CD4-positive, alpha-beta T cell treated with Interleukin-6 at 100 ng/mL for 8 hours (primary cell): ENCODE measurements around the gene SPNS3.

Source experiments
- DNase-seq: peaks from one replicate; pipeline ENCODE4 v3.0.0-alpha.2; 2020; ENCODE audit warnings: mixed read lengths, low spot score

Gene SPNS3

GRCh38 chr17:4488989-4489595, 55.4 kb downstream of the SPNS3 start:
- DNase-seq = no peak

GRCh38 chr17:4490109-4490591, 56.4 kb downstream of the SPNS3 start:
- DNase-seq = no peak

GRCh38 chr17:4490637-4491061, 56.9 kb downstream of the SPNS3 start:
- DNase-seq = no peak

GRCh38 chr17:4492721-4493561, 59.2 kb downstream of the SPNS3 start:
- no peak for DNase-seq

- no peak for DNase-seq
These were observed 63.5 kb downstream of the SPNS3 start for GRCh38 chr17:4497101-4497824.

GRCh38 chr17:4498461-4499397, 65.0 kb downstream of the SPNS3 start, which contains the start of gene SPNS2:
SPNS2 (plus strand) TSS chr17:4498881; CDS start chr17:4499048, 167 bp downstream.
- peak; percentile 41 for DNase-seq

GRCh38 chr17:4499431-4500190, 65.9 kb downstream of the SPNS3 start:
- no peak for DNase-seq

GRCh38 chr17:4500191-4500571, 66.4 kb downstream of the SPNS3 start:
- no peak for DNase-seq

- DNase-seq = no peak
These were observed 67.7 kb downstream of the SPNS3 start for GRCh38 chr17:4501295-4501949.

- DNase-seq = no peak
These were observed 68.9 kb downstream of the SPNS3 start for GRCh38 chr17:4502466-4503154.

GRCh38 chr17:4503283-4504025, 69.7 kb downstream of the SPNS3 start:
- no peak for DNase-seq

GRCh38 chr17:4504188-4504587, 70.4 kb downstream of the SPNS3 start:
- peak; percentile 8 for DNase-seq

- no peak for DNase-seq
These were observed 71.4 kb downstream of the SPNS3 start for GRCh38 chr17:4505187-4505586.

GRCh38 chr17:4506175-4506813, 72.6 kb downstream of the SPNS3 start:
- no peak for DNase-seq

GRCh38 chr17:4506892-4507291, 73.2 kb downstream of the SPNS3 start:
- DNase-seq = no peak

GRCh38 chr17:4507361-4508111, 73.8 kb downstream of the SPNS3 start:
- DNase-seq = no peak

- no peak for DNase-seq
These were observed 74.5 kb downstream of the SPNS3 start for GRCh38 chr17:4508207-4508606.

GRCh38 chr17:4509401-4509800, 75.7 kb downstream of the SPNS3 start:
- no peak for DNase-seq
